HepG2 (cell line): ENCODE data around the gene SYNGAP1. TPM values are rescaled to one million over a fixed set of nuclear protein-coding genes. Genes with fewer than 3 reads are reported as not detected.

ENCODE experiments used
- ARNT ChIP-seq: fragments of 450-650 bp; IDR thresholded peaks from 2 replicates; pipeline ENCODE4 v1.6.1; 2017
- GTF3A ChIP-seq: sonication (generic); formaldehyde crosslinking; conservative IDR thresholded peaks from 2 replicates; pipeline ENCODE4 v1.4.0; 2020; ENCODE audit warnings: mild to moderate bottlenecking, missing genetic modification reagents
- HMGA1 ChIP-seq: sonication (generic); formaldehyde crosslinking; conservative IDR thresholded peaks from 2 replicates; pipeline ENCODE4 v1.4.0; 2020; ENCODE audit warnings: missing genetic modification reagents
- MAZ ChIP-seq, 2 experiments: sonication (generic) in 1 of 2; formaldehyde crosslinking in 1 of 2; IDR thresholded peaks; 2 replicates each; pipeline versions ENCODE4 v1.5.0 to v1.6.1; 2012 to 2020; ENCODE audit warnings: low read depth in 2 of 2, mild to moderate bottlenecking in 2 of 2, borderline replicate concordance in 1 of 2, improper control_type of control experiment in 1 of 2, low read length in 1 of 2, missing genetic modification reagents in 1 of 2, moderate library complexity in 1 of 2
- MTF1 ChIP-seq: sonication (generic); formaldehyde crosslinking; IDR thresholded peaks from 2 replicates; pipeline ENCODE4 v1.5.0; 2020; ENCODE audit warnings: missing genetic modification reagents
- SNAI1 ChIP-seq: sonication (generic); formaldehyde crosslinking; IDR thresholded peaks from 2 replicates; pipeline ENCODE4 v1.5.0; 2020; ENCODE audit warnings: mild to moderate bottlenecking, missing genetic modification reagents, borderline replicate concordance
- SRF ChIP-seq: IDR thresholded peaks from 2 replicates; pipeline ENCODE4 v1.6.1; 2011; ENCODE audit warnings: mild to moderate bottlenecking, low read depth, low read length, moderate library complexity
- TAF15 ChIP-seq: fragments of 200-400 bp; formaldehyde crosslinking; IDR thresholded peaks from one replicate; pipeline ENCODE4 v1.6.1; 2018; ENCODE audit warnings: mild to moderate bottlenecking, low read depth, low read length; ENCODE audit not compliant: poor library complexity, severe bottlenecking
- ZBED4 ChIP-seq: sonication (generic); formaldehyde crosslinking; IDR thresholded peaks from 2 replicates; pipeline ENCODE4 v1.4.0; 2020; ENCODE audit warnings: missing genetic modification reagents, borderline replicate concordance
- ZBTB39 ChIP-seq: sonication (generic); formaldehyde crosslinking; IDR thresholded peaks from 2 replicates; pipeline ENCODE4 v1.5.0; 2020; ENCODE audit warnings: missing genetic modification reagents
- ZFYVE20 ChIP-seq: sonication (generic); formaldehyde crosslinking; IDR thresholded peaks from 2 replicates; pipeline ENCODE4 v1.8.0; 2023; ENCODE audit warnings: low read depth, mild to moderate bottlenecking, moderate library complexity, missing genetic modification reagents, borderline replicate concordance
- ZNF333 ChIP-seq: sonication (generic); formaldehyde crosslinking; IDR thresholded peaks from 2 replicates; pipeline ENCODE4 v1.4.0; 2020; ENCODE audit warnings: mild to moderate bottlenecking, missing genetic modification reagents, borderline replicate concordance
- ZNF337 ChIP-seq: sonication (generic); formaldehyde crosslinking; IDR thresholded peaks from 2 replicates; pipeline ENCODE4 v1.5.1; 2020; ENCODE audit warnings: missing genetic modification reagents, low read depth, mild to moderate bottlenecking, borderline replicate concordance
- ZNF510 ChIP-seq: sonication (generic); formaldehyde crosslinking; IDR thresholded peaks from 2 replicates; pipeline ENCODE4 v1.4.0; 2020; ENCODE audit warnings: low read depth, mild to moderate bottlenecking, missing genetic modification reagents
- ZNF672 ChIP-seq: sonication (generic); formaldehyde crosslinking; IDR thresholded peaks from 2 replicates; pipeline ENCODE4 v1.8.1; 2022; ENCODE audit warnings: missing genetic modification reagents
- ZNF7 ChIP-seq: IDR thresholded peaks from 2 replicates; pipeline ENCODE4 v1.6.1; 2016; ENCODE audit warnings: missing biosample characterization, missing genetic modification reagents
- ZNF878 ChIP-seq: sonication (generic); formaldehyde crosslinking; IDR thresholded peaks from 2 replicates; pipeline ENCODE4 v1.8.1; 2023; ENCODE audit warnings: mild to moderate bottlenecking, missing genetic modification reagents, moderate library complexity
- ZSCAN5A ChIP-seq: sonication (generic); formaldehyde crosslinking; IDR thresholded peaks from 2 replicates; pipeline ENCODE4 v1.8.0; 2022; ENCODE audit warnings: mild to moderate bottlenecking, missing genetic modification reagents, borderline replicate concordance
- polyA plus RNA-seq, 8 experiments: library from polyadenylated mRNA; depleted of rRNA in 3 of 8; stranded (reverse) in 7 of 8; unstranded in 1 of 8; fragments of >200 nt; fragmentation: Illumina TruSeq in 4 of 8; extraction: Trizol in 4 of 8; gene quantifications; 2 replicates each; pipeline versions ENCODE4 v1.2.1 to v1.2.3, GENCODE V29; 2011 to 2016; ENCODE audit warnings: low read depth in 4 of 8, missing spikeins in 1 of 8, mixed read lengths in 1 of 8; ENCODE audit not compliant: insufficient read depth in 1 of 8
- total RNA-seq, 5 experiments: library from RNA; depleted of rRNA; stranded (reverse); fragments of >200 nt; fragmentation: Illumina TruSeq; extraction: Trizol; gene quantifications; 2 replicates each; pipeline ENCODE4 v1.2.3, GENCODE V29; 2016; ENCODE audit warnings: low read depth in 1 of 5

The SYNGAP1 gene
- total and polyA plus RNA-seq, 2 of the 13 experiments (the other 11 are each of a cell fraction or from before 2014, with no cell fraction given), result 0.75 to 1.1 TPM

- TF ChIP-seq ZFYVE20 (CRISPR knock-in tag) (0 out of 2 replicates have a peak, but pooled peaks have one; percentile 21), ARNT (no peak), ZBED4 (CRISPR knock-in tag) (peak; percentile 31; the same call in 1 of the 2 replicates), SRF (no peak), ZNF878 (CRISPR knock-in tag) (0 out of 2 replicates have a peak, but pooled peaks have one; percentile 0), ZSCAN5A (CRISPR knock-in tag) (peak; percentile 89), ZNF333 (CRISPR knock-in tag) (peak; percentile 68; the same call in 1 of the 2 replicates), TAF15 (peak; percentile 33), MAZ (IDR thresholded peaks at IDR 0.05; ENCODE audit: borderline replicate concordance, low read depth, low read length) (peak; percentile 47; the same call in 1 of the 2 replicates), MAZ (CRISPR knock-in tag; IDR thresholded peaks at IDR 0.05; ENCODE audit: low read depth) (peak; percentile 91), ZNF337 (CRISPR knock-in tag) (peak; percentile 74; the same call in 1 of the 2 replicates), HMGA1 (CRISPR knock-in tag) (no peak), GTF3A (CRISPR knock-in tag) (peak; percentile 94), SNAI1 (CRISPR knock-in tag) (peak; percentile 78), ZNF510 (CRISPR knock-in tag) (0 out of 2 replicates have a peak, but pooled peaks have one; percentile 74), MTF1 (no peak), ZNF7 (no peak; the same call in 1 of the 2 replicates), ZBTB39 (CRISPR knock-in tag) (no peak; the same call in 1 of the 2 replicates), ZNF672 (peak; percentile 93; the same call in 1 of the 2 replicates)
Measured at GRCh38 chr6:33454009-33454946, 34.4 kb downstream of the SYNGAP1 start, which contains the start of gene ZBTB9 (continued).
